ENCODE data around the gene PC.

The PC gene

GRCh38 chr11:66857927-66858185 is 100.3 kb downstream of the PC start:
- Histone ChIP-seq H3K4me1 (ENCODE audit: insufficient read depth, insufficient read length) (peaks cover 25% of the 10 kb centered on the region), H3K4me3 (ENCODE audit: insufficient read length, low read depth) (peak overlapping the region; percentile 85), H3K9ac (ENCODE audit: insufficient read length, low read depth) (peak overlapping the region; percentile 92), H3K27me3 (ENCODE audit: insufficient read depth, insufficient read length) (no peaks in the 10 kb centered on the region), H3K36me3 (ENCODE audit: insufficient read depth, insufficient read length, low read length) (peaks cover 50% of the 10 kb centered on the region), H3K9me3 (ENCODE audit: insufficient read depth, low read length) (no peaks in the 10 kb centered on the region)
- DNase-seq (ENCODE audit: low read depth, low spot score), result no peak
- TF ChIP-seq ZNF274 (IDR thresholded peaks at IDR 0.05; ENCODE audit: low read depth, low read length), result no peak
- TF ChIP-seq YY1 (IDR thresholded peaks at IDR 0.05; ENCODE audit: insufficient read depth, insufficient read length), result no peak
- no peak for TF ChIP-seq SUZ12 (IDR thresholded peaks at IDR 0.05; ENCODE audit: extremely low read depth, insufficient read depth, insufficient read length)

DNA sequence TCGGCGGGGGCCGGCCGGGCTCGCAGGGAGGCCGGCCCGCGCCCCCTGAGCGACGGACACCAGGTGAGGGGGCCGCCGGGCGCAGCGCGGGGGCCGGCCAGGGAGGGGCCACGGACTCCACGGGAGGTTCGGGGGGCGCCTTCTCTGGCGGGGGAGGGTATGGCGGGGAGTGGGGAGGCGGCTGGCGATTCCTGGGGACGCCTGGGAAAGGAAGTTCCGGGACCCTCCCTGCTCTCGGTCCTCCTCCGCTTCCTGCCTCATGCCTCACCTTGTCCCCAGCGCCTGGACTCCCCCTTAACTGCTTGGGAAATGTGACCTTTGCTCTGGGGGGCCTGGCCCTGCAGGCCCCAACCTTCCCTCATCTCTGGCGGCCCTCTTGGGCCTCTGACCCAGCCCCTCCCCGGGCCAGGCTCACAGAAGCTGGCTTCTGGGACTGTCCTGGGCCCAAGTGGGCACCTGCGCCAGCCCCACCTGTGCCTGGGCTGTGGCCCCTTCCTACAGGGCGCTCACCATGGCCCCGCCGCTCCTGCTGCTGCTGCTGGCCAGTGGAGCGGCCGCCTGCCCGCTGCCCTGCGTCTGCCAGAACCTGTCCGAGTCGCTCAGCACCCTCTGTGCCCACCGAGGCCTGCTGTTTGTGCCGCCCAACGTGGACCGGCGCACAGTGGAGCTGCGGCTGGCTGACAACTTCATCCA is 100.8 kb downstream of the PC start:
- Histone ChIP-seq H3K36me3 (ENCODE audit: insufficient read depth, insufficient read length, low read length) (peaks cover 45% of the 10 kb centered on the region), H3K4me3 (ENCODE audit: insufficient read length, low read depth) (peak overlapping the region; percentile 85), H3K4me1 (ENCODE audit: insufficient read depth, insufficient read length) (peaks cover 25% of the 10 kb centered on the region), H3K9ac (ENCODE audit: insufficient read length, low read depth) (peak overlapping the region; percentile 92), H3K9me3 (ENCODE audit: insufficient read depth, low read length) (no peaks in the 10 kb centered on the region), H3K27me3 (ENCODE audit: insufficient read depth, insufficient read length) (no peaks in the 10 kb centered on the region)
- no peak for DNase-seq (ENCODE audit: low read depth, low spot score)
- TF ChIP-seq ZNF274 (IDR thresholded peaks at IDR 0.05; ENCODE audit: low read depth, low read length), result no peak
- no peak for TF ChIP-seq SUZ12 (IDR thresholded peaks at IDR 0.05; ENCODE audit: extremely low read depth, insufficient read depth, insufficient read length)
- TF ChIP-seq YY1 (IDR thresholded peaks at IDR 0.05; ENCODE audit: insufficient read depth, insufficient read length), result no peak

GRCh38 chr11:66856496-66857233 is 101.5 kb downstream of the PC start, which contains the start of gene LRFN4:
Gene LRFN4, plus strand, starts transcription at chr11:66857064. Its CDS starts 681 bp downstream, at chr11:66857745.
- H3K36me3 ChIP-seq (ENCODE audit: insufficient read depth, insufficient read length, low read length), result peaks cover 38% of the 10 kb centered on the region
- no peaks in the 10 kb centered on the region for H3K27me3 ChIP-seq (ENCODE audit: insufficient read depth, insufficient read length)
- H3K9ac ChIP-seq (ENCODE audit: insufficient read length, low read depth), result peak within 1 kb of the TSS; percentile 93
- TF ChIP-seq SUZ12 (IDR thresholded peaks at IDR 0.05; ENCODE audit: extremely low read depth, insufficient read depth, insufficient read length) (no peak), ZNF274 (IDR thresholded peaks at IDR 0.05; ENCODE audit: low read depth, low read length) (no peak), YY1 (IDR thresholded peaks at IDR 0.05; ENCODE audit: insufficient read depth, insufficient read length) (no peak)
- H3K4me3 ChIP-seq (ENCODE audit: insufficient read length, low read depth), result peak within 1 kb of the TSS; percentile 85
- H3K9me3 ChIP-seq (ENCODE audit: insufficient read depth, low read length), result no peaks in the 10 kb centered on the region
- H3K4me1 ChIP-seq (ENCODE audit: insufficient read depth, insufficient read length), result peaks cover 25% of the 10 kb centered on the region
- DNase-seq (ENCODE audit: low read depth, low spot score), result no peak

DNA sequence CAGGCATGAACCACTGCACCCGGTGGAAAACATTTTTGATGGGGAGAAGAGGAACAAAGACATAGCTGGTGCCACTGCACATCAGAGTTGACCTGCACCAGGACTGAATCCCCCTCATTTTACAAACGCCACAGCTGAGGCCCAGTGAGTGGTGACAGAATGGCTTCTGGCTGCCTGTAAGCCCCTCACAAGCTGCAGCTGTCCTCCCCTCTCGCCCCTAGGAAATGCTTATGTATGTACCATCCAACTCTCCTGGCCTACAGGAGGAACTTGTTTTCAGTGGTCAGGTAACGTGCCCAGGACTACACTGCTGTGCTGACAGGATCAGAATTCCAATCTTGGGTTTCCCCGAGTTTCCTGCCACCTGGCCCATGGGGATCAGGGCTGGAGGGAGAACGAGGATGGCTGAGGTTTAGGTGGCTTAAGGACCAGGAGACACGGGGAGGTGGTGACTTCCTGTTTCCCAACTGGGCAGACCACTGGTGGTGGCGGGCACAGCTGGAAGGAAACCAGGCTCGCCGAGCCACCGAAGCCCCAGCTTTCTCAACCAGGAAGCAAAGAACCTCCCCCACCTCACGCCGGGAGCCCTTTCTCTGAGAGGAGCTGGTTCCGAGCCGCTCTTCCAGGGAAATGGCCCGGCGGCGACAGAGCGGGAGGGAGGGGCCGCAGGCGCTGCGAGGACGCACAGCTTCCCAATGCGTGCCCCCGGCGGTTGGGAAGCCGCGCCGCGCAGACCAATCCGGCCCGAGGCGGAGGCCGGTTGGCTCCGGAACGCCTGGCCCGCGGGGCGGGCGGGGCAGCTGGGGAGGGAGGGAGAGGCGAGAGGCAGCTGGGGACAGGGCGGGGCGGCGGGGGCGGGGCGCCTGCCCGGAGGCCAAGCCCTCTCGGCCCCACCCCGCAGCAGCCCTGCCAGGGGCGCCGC is 102.3 kb downstream of the PC start:
- no peak for TF ChIP-seq SUZ12 (IDR thresholded peaks at IDR 0.05; ENCODE audit: extremely low read depth, insufficient read depth, insufficient read length)
- TF ChIP-seq ZNF274 (IDR thresholded peaks at IDR 0.05; ENCODE audit: low read depth, low read length), result no peak
- no peak for TF ChIP-seq YY1 (IDR thresholded peaks at IDR 0.05; ENCODE audit: insufficient read depth, insufficient read length)
- no peaks in the 10 kb centered on the region for H3K9me3 ChIP-seq (ENCODE audit: insufficient read depth, low read length)
- H3K9ac ChIP-seq (ENCODE audit: insufficient read length, low read depth), result peak overlapping the region; percentile 93
- H3K27me3 ChIP-seq (ENCODE audit: insufficient read depth, insufficient read length), result no peaks in the 10 kb centered on the region
- DNase-seq (ENCODE audit: low read depth, low spot score), result peak; percentile 95
- H3K36me3 ChIP-seq (ENCODE audit: insufficient read depth, insufficient read length, low read length), result peaks cover 34% of the 10 kb centered on the region
- peak overlapping the region; percentile 85 for H3K4me3 ChIP-seq (ENCODE audit: insufficient read length, low read depth)
- peaks cover 24% of the 10 kb centered on the region for H3K4me1 ChIP-seq (ENCODE audit: insufficient read depth, insufficient read length)

DNA sequence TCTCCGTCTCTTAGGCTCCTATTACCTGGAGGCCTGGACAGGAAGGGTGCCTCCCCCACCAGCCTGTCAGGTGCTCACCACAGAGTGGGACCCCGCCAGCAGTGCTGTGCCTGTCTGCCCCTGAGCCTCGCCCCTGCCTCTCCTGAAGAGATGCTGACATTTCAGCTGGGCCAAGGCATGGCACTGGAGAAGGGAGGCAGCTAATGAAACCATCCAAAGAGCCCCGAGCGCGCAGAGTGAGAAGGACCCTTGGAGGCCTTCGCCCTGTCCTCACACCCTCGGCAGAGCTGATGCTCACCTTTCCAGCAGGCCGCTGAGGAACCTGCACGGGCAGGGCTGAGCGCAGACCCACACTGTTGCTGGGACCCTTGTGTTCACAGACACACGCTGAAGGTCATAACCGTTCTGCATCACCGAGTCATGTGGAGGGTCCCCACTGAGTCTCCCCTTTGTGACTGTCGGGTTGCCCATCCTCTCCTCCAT is 103.4 kb downstream of the PC start:
- no peak overlapping the region for H3K4me3 ChIP-seq (ENCODE audit: insufficient read length, low read depth)
- H3K9ac ChIP-seq (ENCODE audit: insufficient read length, low read depth), result no peak overlapping the region
- no peaks in the 10 kb centered on the region for H3K9me3 ChIP-seq (ENCODE audit: insufficient read depth, low read length)
- H3K27me3 ChIP-seq (ENCODE audit: insufficient read depth, insufficient read length), result no peaks in the 10 kb centered on the region
- peaks cover 22% of the 10 kb centered on the region for H3K4me1 ChIP-seq (ENCODE audit: insufficient read depth, insufficient read length)
- peaks cover 34% of the 10 kb centered on the region for H3K36me3 ChIP-seq (ENCODE audit: insufficient read depth, insufficient read length, low read length)
- DNase-seq (ENCODE audit: low read depth, low spot score), result no peak
- TF ChIP-seq SUZ12 (IDR thresholded peaks at IDR 0.05; ENCODE audit: extremely low read depth, insufficient read depth, insufficient read length) (no peak), YY1 (IDR thresholded peaks at IDR 0.05; ENCODE audit: insufficient read depth, insufficient read length) (no peak), ZNF274 (IDR thresholded peaks at IDR 0.05; ENCODE audit: low read depth, low read length) (no peak)

DNA sequence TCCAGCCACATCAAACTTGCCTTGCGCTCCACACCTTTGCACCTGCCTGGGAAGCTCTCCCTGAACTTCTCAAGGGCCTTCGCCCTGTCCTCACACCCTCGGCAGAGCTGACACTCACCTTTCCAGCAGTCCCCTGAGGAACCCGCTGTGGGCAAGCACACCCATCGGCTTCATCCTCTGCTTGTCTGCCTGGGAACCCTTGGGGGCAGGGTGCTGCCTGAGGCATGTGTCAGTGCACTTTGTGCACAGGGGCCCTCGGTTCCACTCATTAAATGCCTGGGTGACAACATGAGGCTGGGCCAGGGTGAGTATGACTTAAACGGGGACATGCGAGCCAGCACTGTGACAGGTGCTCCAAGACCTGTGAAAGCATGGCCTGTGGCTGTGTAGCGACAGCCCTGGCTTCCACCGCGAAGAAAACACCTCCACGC is 103.9 kb downstream of the PC start:
- H3K27me3 ChIP-seq (ENCODE audit: insufficient read depth, insufficient read length), result no peaks in the 10 kb centered on the region
- H3K9me3 ChIP-seq (ENCODE audit: insufficient read depth, low read length), result no peaks in the 10 kb centered on the region
- no peak for TF ChIP-seq ZNF274 (IDR thresholded peaks at IDR 0.05; ENCODE audit: low read depth, low read length)
- TF ChIP-seq SUZ12 (IDR thresholded peaks at IDR 0.05; ENCODE audit: extremely low read depth, insufficient read depth, insufficient read length), result no peak
- TF ChIP-seq YY1 (IDR thresholded peaks at IDR 0.05; ENCODE audit: insufficient read depth, insufficient read length), result no peak
- no peak overlapping the region for H3K4me3 ChIP-seq (ENCODE audit: insufficient read length, low read depth)
- DNase-seq (ENCODE audit: low read depth, low spot score), result no peak
- H3K36me3 ChIP-seq (ENCODE audit: insufficient read depth, insufficient read length, low read length), result peaks cover 34% of the 10 kb centered on the region
- no peak overlapping the region for H3K9ac ChIP-seq (ENCODE audit: insufficient read length, low read depth)
- H3K4me1 ChIP-seq (ENCODE audit: insufficient read depth, insufficient read length), result peaks cover 19% of the 10 kb centered on the region
